DND-41 (cell line): ENCODE data around the gene TBC1D20.
"Not testable (repeated sequence)": the region's sequence is repeated elsewhere in the genome, so short reads cannot be mapped to it uniquely, and the experiment has no call there.

Experiments
- ATAC-seq: fragments of 200-7000 bp; cut with Tn5 transposase; 3 replicates; pipeline ENCODE4 v1.9.1; 2021; ENCODE audit warnings: low read depth; ENCODE audit not compliant: insufficient read depth
- DNase-seq: peaks from one replicate; pipeline ENCODE4 v3.0.0-alpha.2; 2020
- H2AFZ ChIP-seq: 2 replicates; pipeline ENCODE4 v1.6.0; 2012; ENCODE audit warnings: low read depth, low read length
- H3K27ac ChIP-seq: 2 replicates; pipeline ENCODE4 v1.5.1; 2012; ENCODE audit warnings: low read length, inconsistent platforms
- H3K27me3 ChIP-seq: fragments of 200-600 bp; sonication (generic); 2 replicates; pipeline ENCODE4 v1.6.0; 2012; ENCODE audit warnings: low read length, mild to moderate bottlenecking, inconsistent platforms; ENCODE audit not compliant: insufficient read depth, poor library complexity
- H3K36me3 ChIP-seq: 2 replicates; pipeline ENCODE4 v1.5.1; 2012; ENCODE audit warnings: low read length, inconsistent platforms; ENCODE audit not compliant: insufficient read depth
- H3K4me1 ChIP-seq: 2 replicates; pipeline ENCODE4 v1.5.1; 2012; ENCODE audit warnings: mild to moderate bottlenecking, low read length; ENCODE audit not compliant: insufficient read depth
- H3K4me2 ChIP-seq: 2 replicates; pipeline ENCODE4 v1.6.0; 2012; ENCODE audit warnings: mild to moderate bottlenecking, moderate library complexity, low read length, inconsistent platforms; ENCODE audit not compliant: insufficient read depth
- H3K4me3 ChIP-seq, 2 experiments: fragments of 200-600 bp in 1 of 2; shearing (Covaris generic) in 1 of 2; 2 replicates each; pipeline ENCODE4 v1.5.1; 2012 to 2016; ENCODE audit warnings: inconsistent platforms in 2 of 2, low read length in 2 of 2, mild to moderate bottlenecking in 2 of 2, low read depth in 1 of 2, moderate library complexity in 1 of 2
- H3K79me2 ChIP-seq: 2 replicates; pipeline ENCODE4 v1.6.0; 2012; ENCODE audit warnings: low read length, inconsistent platforms; ENCODE audit not compliant: insufficient read depth
- H3K9ac ChIP-seq: 2 replicates; pipeline ENCODE4 v1.6.0; 2012; ENCODE audit warnings: low read depth, mild to moderate bottlenecking, inconsistent platforms, low read length, moderate library complexity
- H3K9me3 ChIP-seq: 2 replicates; pipeline ENCODE4 v1.5.1; 2012; ENCODE audit warnings: low read length, moderate library complexity, mild to moderate bottlenecking, inconsistent platforms; ENCODE audit not compliant: insufficient read depth, severe bottlenecking
- H4K20me1 ChIP-seq: 2 replicates; pipeline ENCODE4 v1.6.0; 2012; ENCODE audit warnings: low read length; ENCODE audit not compliant: insufficient read depth
- EZH2 ChIP-seq: IDR thresholded peaks from 3 replicates; pipeline ENCODE4 v1.6.1; 2012; ENCODE audit warnings: borderline replicate concordance, low read depth, mild to moderate bottlenecking, moderate library complexity, low read length, inconsistent platforms; ENCODE audit not compliant: severe bottlenecking
- TF ChIP-seq, protein P1 (sequence below): IDR thresholded peaks from 2 replicates; pipeline ENCODE4 v1.5.1; 2012; ENCODE audit warnings: borderline replicate concordance, low read length, moderate library complexity, mild to moderate bottlenecking; ENCODE audit not compliant: poor library complexity, severe bottlenecking; ENCODE audit errors: extremely low read depth

TBC1D20 gene

GRCh38 chr20:479487-479886, 17.2 kb upstream of the TBC1D20 start:
- DNase-seq = no peak
- no peaks in the 10 kb centered on the region for H3K4me1 ChIP-seq
- TF ChIP-seq EZH2 = no peak
- TF ChIP-seq, protein P1, sequence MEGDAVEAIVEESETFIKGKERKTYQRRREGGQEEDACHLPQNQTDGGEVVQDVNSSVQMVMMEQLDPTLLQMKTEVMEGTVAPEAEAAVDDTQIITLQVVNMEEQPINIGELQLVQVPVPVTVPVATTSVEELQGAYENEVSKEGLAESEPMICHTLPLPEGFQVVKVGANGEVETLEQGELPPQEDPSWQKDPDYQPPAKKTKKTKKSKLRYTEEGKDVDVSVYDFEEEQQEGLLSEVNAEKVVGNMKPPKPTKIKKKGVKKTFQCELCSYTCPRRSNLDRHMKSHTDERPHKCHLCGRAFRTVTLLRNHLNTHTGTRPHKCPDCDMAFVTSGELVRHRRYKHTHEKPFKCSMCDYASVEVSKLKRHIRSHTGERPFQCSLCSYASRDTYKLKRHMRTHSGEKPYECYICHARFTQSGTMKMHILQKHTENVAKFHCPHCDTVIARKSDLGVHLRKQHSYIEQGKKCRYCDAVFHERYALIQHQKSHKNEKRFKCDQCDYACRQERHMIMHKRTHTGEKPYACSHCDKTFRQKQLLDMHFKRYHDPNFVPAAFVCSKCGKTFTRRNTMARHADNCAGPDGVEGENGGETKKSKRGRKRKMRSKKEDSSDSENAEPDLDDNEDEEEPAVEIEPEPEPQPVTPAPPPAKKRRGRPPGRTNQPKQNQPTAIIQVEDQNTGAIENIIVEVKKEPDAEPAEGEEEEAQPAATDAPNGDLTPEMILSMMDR = no peak
- no peaks in the 10 kb centered on the region for H3K9me3 ChIP-seq
- H3K79me2 ChIP-seq = no peaks in the 10 kb centered on the region
- H3K4me2 ChIP-seq = no peak overlapping the region
- H3K4me3 ChIP-seq = no peak overlapping the region
- no peak overlapping the region for H3K9ac ChIP-seq
- no peaks in the 10 kb centered on the region for H3K27me3 ChIP-seq
- H3K27ac ChIP-seq = no peak overlapping the region
- H2AFZ ChIP-seq = no peak overlapping the region
- H4K20me1 ChIP-seq = peaks cover 10% of the 10 kb centered on the region; the same call in 1 of the 2 replicates
- H3K36me3 ChIP-seq = peaks cover 78% of the 10 kb centered on the region
- ATAC-seq = no peak

- Histone ChIP-seq H3K4me1 (no peaks in the 10 kb centered on the region), H3K27ac (no peak overlapping the region), H3K4me2 (no peak overlapping the region), H3K9ac (no peak overlapping the region), H3K27me3 (no peaks in the 10 kb centered on the region), H2AFZ (no peak overlapping the region), H3K36me3 (peaks cover 73% of the 10 kb centered on the region), H4K20me1 (peaks cover 10% of the 10 kb centered on the region; the same call in 1 of the 2 replicates), H3K79me2 (no peaks in the 10 kb centered on the region), H3K4me3 (no peak overlapping the region), H3K9me3 (no peaks in the 10 kb centered on the region)
- no peak for TF ChIP-seq EZH2
- TF ChIP-seq, protein P1 = peak; percentile 82
- peak; percentile 80 for ATAC-seq
- DNase-seq = peak; percentile 43
Observed at GRCh38 chr20:478949-479429, 16.7 kb upstream of the TBC1D20 start.

GRCh38 chr20:478010-478948, 15.9 kb upstream of the TBC1D20 start:
- H3K79me2 ChIP-seq = no peaks in the 10 kb centered on the region
- H3K4me2 ChIP-seq = no peak overlapping the region
- H3K4me3 ChIP-seq = no peak overlapping the region
- H3K9me3 ChIP-seq = peaks cover under 1% of the 10 kb centered on the region
- no peak for DNase-seq
- H3K9ac ChIP-seq = no peak overlapping the region
- no peaks in the 10 kb centered on the region for H3K27me3 ChIP-seq
- no peak overlapping the region for H2AFZ ChIP-seq
- H4K20me1 ChIP-seq = peaks cover 10% of the 10 kb centered on the region; the same call in 1 of the 2 replicates
- H3K27ac ChIP-seq = no peak overlapping the region
- H3K4me1 ChIP-seq = no peaks in the 10 kb centered on the region
- ATAC-seq = peak; percentile 13; the same call in 1 of the 3 replicates
- TF ChIP-seq, protein P1 = no peak
- TF ChIP-seq EZH2 = no peak
- H3K36me3 ChIP-seq = peaks cover 72% of the 10 kb centered on the region

DNA sequence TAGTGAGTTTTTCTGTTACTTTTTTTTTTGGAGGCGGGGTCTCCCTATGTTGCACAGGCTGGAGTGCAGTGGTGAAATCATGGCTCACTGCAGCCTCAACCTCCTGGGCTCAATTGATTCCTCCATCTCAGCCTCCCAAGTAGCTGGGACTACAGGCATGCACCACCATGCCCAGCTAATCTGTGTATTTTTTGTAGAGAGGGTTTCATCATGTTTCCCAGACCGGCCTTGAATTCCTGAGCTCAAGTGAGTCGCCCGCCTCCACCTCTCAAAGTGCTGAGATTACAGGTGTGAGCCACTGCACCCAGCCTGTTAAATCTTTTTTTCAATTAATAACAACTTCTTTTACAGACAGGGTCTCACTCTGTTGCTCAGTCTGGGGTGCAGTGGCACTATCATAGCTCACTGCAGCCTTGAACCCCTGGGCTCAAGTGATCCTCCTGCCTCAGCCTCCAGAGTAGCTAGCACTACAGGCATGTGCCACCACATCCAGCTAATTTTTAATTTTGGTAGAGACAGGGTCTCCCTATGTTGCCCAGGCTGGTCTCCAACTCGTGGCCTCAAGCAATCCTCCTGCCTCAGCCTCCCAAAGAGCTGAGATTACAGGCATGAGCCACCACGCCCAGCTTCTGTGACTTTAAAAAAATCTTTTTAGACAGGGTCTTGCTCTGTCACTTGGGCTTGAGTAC, 14.4 kb upstream of the TBC1D20 start:
- Histone ChIP-seq H4K20me1 (peaks cover 10% of the 10 kb centered on the region; the same call in 1 of the 2 replicates), H3K36me3 (peaks cover 61% of the 10 kb centered on the region)
- not testable (repeated sequence) for H3K9me3 ChIP-seq, H3K79me2 ChIP-seq, H3K27me3 ChIP-seq, H3K4me1 ChIP-seq, H2AFZ ChIP-seq, ATAC-seq, H3K4me2 ChIP-seq, H3K27ac ChIP-seq, DNase-seq, H3K4me3 ChIP-seq, H3K9ac ChIP-seq
